ELR (cell line): Measurements from ENCODE around the gene STK38.
"Not testable (repeated sequence)": the region's sequence is repeated elsewhere in the genome, so short reads cannot be mapped to it uniquely, and the experiment has no call there.

Experiments
- DNase-seq: peaks from one replicate; pipeline ENCODE4 v3.0.0-alpha.2; 2015; ENCODE audit warnings: low read depth

The STK38 gene

DNA sequence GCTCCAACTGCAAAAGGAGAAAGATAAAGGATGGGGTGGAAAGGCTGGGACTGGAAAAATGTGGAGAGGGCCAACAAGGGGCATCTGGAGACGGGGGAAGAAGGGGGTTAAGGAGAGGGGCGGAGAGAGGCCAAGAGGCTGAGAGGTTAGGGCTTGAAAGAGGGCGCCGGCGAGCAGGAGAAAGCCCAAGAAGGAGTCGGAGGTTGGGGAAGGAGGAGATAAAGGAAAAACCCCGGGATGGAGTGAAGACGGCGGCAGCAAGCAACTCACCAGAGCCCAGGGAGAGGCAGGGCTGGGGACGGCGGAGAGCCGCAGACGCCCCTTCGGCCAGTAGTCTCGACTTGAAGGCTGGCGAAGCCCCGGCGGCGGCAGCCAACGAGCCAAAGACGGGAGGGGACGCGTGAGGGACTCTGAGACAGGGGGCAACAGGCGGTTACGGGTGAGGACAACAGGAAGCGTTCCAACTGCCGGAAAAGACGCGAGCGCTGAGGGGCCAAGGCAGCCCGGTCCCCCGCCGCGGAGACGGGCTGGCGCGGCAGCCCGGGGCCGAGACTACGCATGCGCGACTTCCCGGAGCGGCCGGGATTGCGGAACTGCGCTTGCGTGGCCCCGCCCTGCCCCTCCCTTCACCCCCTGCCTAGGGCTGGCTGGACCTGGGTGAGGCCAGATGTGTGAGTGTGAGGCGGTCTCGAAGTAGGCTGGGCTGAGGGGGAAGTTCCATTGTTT lies at the start of gene STK38:
TSS of gene STK38 (minus strand) at position 560 of the 726 bp plus-strand sequence. CDS start 7,277 bp downstream, outside the sequence.
- DNase-seq = peak; percentile 92

DNA sequence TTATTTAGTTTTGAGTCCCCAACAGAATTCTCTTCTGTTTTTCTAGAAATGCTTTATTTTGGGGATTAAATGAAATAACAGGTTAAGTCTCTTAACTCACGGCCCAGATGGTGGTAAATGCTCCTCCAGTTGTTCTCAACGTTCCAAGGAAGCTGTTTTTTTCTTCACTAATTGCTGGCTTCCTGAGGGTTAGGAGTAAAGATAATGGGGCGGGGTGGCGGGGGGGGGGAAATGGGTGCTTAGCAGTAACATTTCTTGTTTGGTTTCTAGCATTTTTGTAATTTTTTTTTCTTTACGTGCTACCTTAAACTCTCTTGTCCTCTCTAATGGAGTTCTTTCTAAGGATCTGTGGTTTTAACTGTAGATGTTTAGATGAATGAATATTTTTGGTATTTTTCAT lies 49.1 kb upstream of the STK38 start:
- DNase-seq = peak; percentile 56

DNA sequence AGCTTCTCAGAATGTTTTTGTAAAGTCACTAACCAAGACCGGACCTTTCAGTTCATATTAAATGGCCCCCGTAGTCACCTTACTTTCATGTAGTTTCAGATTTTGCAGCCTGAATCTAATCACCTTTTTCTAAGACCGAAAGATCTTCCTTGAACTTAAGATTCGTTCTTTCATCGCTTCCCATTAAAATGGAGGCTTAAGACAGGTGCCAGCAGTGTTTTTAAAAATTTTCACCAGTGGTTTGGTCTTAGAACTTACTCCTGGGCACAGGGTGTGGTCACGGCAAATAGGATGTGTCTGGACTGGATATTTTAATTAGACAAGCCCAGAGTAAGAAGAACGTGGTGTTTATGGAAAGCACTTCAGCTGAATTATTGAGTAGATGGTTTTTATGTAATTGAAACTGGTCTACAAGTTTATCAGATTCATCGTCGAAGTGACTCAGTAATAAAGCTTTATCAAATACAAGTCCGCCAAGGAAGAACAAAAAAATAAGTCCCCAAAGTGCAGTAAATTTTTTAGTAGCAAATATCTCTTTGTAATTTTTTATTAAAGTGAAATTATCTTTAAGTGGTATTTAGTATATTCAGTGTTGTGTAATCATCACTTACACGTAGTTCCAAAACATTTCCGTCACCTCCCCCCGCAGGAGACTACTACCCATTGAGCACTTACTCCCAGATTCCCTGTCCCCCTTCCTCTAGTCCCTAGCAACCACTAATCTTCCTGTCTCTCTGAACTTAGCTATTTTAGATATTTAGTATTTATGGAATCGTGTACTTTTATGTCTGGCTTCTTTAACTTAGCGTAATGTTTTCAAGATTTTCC lies 47.8 kb upstream of the STK38 start:
- peak; percentile 71 for DNase-seq

DNA sequence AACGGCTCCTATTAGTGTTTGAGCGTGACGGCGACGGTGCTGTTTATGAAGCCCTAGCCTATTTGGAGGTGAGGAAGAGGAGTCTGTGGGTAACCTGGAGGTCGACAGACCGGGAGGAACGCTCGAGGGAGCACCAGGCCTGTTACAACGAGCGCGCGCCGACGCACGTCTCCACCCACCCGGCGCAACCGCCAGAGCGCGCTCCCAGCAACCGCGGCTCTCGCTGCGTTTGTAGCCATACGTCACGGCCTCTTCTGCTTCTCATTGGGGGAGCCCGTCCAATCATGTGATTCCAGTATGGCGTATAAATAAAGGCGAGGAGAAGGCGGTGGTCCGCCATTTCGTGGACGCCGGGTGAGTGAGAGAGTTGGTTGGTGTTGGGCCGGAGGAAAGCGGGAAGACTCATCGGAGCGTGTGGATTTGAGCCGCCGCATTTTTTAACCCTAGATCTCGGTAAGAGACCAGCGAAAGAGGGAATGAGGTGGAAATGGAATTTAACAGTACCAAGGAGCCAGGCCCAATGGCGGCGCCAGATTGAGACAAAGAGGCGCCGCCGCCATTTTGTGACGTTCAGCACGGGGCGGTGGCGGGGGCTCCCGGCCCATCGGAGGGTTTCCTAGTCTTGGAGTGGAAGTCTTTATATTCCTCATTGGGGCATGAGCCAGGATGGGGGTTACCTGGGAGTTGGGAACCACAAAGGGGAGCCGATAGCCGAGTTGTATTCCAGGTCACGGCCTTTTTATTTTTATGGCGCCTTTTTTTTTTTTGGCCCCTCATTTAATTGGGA lies 46.9 kb upstream of the STK38 start, which contains the start of gene SRSF3:
TSS of gene SRSF3 (plus strand) at position 334 of the 787 bp plus-strand sequence. CDS start 2,401 bp downstream, outside the sequence.
- peak; percentile 99 for DNase-seq

DNA sequence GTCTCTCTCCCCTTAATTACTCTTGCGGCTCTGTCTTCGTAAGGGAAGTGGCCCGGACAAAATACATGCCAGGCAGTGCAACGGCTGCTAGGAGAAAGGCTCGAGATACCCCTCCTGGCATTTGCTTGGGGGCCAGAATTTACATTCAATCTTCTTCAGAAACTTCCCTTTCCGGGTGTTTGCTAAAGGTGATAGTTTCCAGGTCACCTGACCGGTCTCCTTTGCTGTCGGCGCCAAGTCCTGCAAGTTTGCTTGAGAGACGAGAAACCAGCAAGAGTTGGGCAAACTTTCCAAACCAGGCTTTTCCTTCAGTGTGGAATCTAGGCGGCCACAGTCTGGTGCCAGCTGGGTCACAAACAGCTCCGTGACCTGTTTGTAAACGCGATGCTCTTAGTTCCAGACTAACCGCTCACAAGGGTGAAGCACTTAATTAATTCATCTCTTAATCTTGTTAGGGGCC lies 46.3 kb upstream of the STK38 start:
- peak; percentile 57 for DNase-seq

DNA sequence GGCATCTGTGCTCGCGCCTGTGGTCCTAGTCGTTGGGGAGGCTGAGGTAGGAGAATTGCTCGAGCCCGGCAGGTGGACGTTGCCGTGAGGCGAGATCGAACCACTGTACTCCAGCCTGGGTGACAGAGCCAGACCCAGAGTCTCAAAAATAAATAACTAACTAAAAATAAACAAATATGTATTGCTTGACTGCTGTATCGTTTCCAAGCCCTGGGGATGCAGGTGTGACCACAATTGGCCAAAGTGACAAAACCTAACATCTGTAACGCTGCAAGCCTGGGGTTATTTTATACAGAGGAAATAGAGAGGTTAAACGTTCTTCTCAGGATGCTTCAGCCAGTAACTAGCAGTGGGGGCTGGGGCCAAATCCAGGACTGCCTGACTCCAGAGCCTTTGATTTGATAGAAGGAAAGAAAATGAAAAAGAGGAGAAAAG lies 45.0 kb upstream of the STK38 start:
- DNase-seq = no peak

DNA sequence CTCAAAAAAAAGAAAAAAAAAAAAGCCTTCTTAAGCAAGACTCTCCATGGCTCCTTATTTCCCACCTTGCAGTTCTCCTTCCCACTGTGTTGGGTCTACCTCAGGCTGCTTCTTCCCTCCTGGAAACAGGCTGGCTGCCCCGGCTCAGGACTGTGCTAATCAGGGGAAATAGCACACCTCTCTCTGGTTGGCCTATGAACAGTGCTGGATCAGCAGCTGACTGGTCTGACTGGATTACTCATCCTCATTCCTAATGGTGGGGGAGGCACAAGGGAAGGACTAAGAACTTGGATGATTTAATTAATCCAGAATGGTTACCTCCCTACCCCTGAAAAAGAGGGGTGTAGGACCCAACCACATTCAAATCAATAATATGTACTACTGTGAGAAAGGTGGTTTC lies 43.0 kb upstream of the STK38 start:
- DNase-seq = peak; percentile 90

DNA sequence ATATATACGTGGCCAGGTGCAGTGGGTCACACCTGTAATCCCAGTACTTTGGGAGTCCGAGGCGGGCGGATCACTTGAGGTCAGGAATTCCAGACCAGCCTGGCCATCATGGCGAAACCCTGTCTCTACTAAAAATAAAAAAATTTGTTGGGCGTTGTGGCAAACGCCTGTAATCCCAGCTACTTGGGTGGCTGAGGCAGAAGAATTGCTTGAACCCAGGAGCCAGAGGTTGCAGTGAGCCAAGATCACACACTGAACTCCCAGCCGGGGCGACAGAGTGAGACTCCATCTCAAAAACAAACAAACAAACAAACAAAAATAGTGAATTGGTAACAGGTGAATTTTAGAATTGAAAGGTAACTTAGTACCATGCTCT lies 41.7 kb upstream of the STK38 start:
- not testable (repeated sequence) for DNase-seq

DNA sequence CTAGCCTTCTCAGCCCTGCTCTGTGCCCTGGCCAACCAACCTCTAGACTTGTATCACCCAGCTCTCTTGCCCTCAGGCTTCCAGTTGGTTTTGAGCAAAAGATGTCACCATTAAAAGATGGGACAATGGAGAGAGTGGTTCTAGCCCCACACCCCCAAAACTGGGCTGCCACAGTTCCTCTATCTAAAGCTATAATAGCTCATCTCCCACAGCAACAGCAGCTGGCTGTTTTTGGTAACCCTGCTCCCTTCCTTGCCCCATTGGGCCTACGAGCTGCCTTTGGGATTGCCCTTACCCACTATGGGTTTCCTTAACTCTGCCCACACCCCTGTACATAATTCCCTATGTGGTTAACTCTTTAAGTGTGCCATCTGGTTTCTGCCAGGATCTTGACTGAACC lies 39.3 kb upstream of the STK38 start:
- DNase-seq = no peak

DNA sequence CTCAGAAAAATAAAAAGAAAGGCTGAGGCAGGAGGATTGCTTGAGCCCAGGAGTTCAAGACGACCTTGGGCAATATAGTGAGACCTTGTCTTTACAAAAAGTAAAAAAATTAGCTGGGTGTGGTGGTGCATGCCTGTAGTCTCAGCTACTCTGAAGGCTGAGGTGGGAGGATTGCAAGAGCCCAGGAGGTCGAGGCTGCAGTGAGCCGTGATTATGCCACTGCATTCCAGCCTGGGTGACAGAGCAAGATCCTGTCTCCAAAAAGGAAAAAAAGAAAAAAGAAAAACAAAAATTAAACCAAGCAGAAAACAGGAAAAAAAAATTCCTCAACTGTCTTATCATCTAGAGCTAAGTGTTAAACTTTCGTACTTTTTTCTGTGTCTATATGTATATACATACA lies 34.4 kb upstream of the STK38 start:
- DNase-seq = no peak

DNA sequence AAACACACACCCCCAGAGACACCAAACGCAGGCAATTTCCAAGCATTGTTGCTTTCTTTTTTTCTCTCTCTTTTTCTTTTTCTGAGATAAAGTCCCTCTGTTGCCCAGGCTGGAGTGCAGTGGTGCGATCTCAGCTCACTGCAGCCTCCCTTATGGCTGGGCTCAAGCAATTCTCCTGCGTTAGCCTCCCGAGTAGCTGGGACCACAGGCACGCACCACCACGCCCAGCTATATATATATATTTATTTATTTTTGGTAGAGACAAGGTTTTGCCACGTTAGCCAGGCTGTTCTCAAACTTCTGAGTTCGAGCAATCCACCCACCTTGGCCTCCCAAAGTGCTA lies 32.9 kb upstream of the STK38 start:
- DNase-seq = no peak

DNA sequence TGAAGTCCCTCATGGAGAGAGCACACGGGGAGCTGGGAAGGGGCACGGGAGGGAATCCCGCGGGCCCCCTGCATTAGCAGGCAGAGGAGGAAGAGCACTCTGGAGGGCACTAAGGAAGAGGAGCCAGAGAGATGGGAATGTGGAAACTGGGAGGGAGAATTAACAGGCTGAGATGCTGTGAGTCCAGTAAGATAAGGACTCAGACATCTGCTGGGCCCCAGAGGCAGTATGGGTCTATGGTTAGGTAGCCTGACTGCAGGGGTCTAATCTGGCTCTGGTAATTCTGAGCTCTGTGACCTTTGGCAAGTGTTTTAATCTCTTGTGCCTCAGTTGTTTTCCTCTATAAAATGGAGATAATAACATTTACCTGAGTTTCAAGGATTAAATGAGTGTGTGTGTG lies 31.2 kb upstream of the STK38 start:
- DNase-seq = no peak

DNA sequence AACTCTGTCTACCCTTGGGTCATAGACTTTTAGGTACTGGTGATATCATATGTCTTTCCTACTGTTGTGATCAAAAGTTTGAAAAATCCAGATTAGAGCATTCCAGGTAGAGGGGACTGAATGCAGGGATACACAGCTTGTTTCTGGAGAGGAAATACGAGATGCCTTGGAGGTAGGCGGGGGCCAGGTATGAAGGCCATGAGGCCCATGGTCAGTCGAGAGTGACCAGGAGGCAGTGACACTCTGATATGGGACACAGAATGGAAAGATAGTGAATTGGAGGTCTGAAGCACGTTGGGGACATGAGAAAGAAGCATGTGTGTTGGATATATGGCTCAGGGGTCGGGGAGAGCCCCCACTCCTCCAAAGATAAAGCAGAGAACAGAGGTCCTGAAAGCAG lies 30.8 kb upstream of the STK38 start:
- DNase-seq = no peak

DNA sequence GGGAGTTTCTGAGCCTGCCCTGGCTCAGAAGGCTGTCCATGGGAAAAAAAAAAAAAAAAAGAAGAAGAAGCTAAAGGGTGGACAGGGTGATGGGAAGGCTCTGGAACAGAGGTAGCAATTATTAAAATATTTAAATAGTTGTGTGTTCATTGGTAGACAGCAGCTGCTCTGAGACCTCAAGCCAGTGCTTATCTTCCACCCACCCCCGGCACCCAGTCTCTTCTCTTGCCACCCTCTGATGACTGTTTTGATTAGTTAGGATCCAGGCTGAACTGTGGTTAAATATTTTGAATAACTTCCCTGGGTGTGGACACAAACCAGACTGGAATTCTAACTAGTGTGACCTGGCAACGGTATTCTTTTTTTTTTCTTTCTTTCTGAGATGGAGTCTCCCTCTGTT lies 30.0 kb upstream of the STK38 start:
- peak; percentile 94 for DNase-seq

DNA sequence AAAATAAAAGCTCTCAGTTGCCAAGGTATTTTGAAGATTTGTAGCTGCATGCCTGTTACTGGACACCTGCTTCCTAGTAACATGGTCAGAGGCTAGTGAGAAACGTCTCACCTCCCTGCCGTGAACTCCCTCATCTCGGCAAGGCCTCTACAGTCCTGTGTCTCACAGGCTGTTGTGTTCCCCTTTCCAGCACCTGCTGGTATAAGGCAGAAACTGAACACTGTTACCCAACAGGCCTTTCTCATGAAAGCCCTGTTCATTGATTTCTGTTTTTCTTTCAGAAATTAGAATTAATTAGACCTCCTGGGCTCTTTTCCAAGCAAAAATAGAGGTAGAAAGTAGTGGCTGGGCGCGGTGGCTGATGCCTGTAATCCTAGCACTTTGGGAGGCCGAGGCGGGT lies 29.3 kb upstream of the STK38 start:
- no peak for DNase-seq

DNA sequence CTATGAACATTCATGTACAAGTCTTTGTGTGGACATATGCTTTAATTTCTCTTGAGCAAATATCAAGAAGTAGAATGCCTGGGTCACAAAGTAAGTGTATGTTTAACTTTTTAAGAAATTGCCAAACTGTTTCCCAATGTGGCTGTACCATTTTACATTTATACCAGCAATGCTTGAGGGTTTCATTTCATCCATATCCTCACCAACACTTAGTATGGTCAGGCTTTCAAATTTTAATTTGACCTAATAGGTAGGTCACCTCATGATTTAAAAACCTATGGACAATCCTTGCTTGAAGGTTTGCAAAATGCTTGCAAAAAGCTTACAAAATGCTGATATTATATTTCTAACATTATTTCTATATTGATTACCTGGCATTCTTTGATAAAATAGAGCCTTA lies 27.4 kb upstream of the STK38 start:
- DNase-seq = no peak

DNA sequence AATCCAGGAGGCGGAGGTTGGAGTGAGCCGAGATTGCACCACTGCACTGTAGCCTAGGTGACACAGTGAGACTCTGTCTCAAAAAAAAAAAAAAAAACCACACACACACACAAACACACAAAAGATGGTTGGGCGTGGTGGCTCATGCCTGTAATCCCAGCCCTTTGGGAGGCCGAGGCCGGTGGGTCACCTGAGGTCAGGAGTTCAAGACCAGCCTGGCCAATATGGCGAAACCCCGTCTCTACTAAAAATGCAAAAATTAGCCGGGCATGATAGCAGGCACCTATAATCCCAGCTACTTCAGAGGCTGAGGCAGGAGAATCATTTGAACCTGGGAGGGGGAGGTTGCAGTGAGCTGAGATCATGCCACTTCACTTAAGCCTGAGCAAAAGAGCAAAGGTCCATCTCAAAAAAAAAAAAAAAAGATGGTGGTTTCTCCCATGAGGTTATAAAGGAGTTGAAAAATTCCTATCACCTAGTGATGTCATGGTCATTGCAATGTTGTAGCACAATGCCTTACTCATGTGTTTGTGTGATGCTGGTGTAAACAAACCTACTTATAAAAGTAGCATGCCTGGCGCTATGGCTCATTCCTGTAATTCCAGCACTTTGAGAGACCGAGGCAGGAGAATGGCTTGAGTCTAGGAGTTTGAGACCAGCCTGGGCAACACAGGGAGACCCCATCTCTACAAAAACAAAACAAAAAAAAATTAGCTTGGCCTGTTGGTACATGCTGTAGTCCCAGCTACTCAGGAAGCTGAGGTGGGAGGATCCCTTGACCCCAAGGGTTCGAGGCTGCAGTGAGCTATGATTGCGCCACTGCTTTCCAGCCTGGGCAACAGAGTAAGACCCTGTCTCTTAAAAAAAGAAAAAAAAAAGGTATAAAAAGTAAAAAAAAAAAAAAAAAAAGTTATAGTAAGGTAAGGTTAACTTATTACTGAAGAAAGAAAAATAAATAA lies 25.4 kb upstream of the STK38 start:
- peak; percentile 94 for DNase-seq

DNA sequence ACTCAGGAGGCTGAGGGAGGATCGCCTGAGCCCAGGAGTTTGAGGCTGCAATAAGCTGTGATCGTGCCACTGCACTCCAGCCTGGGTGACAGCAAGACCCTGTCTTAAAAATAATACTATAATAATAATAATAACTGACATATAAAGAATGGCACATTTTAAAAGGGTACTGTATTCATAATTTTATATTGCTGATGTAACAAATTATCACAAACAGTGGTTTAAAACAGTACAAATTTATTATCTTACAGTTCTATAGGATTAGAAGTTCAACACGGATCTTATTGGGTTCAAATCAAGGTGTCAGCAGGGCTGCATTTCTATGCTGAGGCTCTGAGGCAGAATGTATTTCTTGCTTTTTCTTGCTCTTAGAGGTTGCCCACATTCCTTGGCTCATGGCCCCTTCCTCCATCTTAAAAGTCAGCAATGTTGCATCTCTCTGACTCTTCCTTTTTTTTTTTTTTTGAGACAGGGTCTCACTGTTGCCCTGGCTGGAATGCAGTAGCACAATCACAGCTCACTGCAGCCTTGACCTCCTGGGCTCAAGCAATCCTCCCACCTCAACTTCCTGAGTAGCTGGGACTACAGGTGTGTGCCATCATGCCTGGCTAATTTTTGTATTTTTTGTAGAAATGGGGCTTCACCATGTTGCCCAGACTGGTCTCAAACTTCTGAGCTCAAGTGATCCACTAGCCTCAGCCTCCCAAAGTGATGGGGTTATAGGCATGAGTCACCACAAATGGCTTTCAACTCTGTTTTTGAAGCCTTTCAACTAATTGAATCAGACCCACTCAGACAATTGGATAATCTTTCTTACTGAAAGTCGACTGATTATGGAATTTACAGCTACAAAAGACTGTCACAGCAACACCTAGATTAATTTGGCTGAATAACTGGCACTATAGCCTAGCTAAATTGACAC lies 24.1 kb upstream of the STK38 start:
- DNase-seq = no peak

DNA sequence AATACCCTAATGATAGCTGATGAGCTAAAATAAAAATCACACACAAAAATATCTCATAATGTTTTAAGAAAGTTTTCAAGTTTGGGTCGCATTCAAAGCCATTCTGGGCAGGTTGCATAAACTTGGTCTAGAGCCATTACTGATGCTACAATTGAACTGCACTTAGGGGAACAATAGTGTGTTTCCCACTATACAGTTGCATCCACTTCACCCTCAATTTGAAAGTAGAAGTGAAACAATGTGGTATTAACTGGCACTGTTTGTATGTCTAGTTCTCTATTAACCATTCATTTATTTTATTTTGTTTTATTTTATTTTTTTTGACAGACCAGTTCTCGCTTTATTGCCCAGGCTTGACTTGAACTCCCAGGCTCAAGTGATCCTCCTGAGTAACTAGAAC lies 23.0 kb upstream of the STK38 start:
- DNase-seq = no peak

DNA sequence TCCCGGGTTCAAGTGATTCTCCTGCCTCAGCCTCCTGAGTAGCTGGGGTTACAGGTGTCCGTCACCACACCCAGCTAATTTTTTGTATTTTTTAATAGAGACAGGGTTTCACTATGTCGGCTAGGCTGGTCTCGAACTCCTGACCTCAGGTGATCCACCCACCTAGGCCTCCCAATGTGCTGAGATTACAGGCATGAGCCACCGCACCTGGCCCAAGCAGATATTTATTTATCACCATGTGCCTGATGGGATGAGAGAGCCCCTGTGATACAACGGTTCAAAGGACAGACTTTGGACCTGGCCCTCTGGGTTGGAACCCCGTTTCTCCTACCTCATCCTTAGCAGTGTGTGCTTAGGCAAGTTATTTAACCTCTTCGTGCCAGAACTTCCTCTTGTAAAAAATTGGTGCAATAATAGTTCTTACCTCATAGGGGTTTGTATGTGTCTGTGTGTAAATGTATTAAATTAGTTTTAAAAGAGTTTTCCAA lies 19.2 kb upstream of the STK38 start:
- no peak for DNase-seq
